T-helper 2 cell treated with Interferon-gamma antibody and Interleukin-4, amounts not matched to agents 5 μg/mL and 100 μg/mL, for 36 hours (primary cell): ENCODE results near the gene POU4F2.
"Not testable (repeated sequence)": the region's sequence is repeated elsewhere in the genome, so short reads cannot be mapped to it uniquely, and the experiment has no call there.

Source experiments
- DNase-seq: peaks from one replicate; pipeline ENCODE4 v3.0.0; 2021; ENCODE audit warnings: low spot score
- H3K27ac Mint-ChIP-seq: one replicate; pipeline ENCODE4 v1.8.0; 2021; ENCODE audit warnings: mild to moderate bottlenecking, mixed read lengths
- H3K27me3 Mint-ChIP-seq: one replicate; pipeline ENCODE4 v1.8.0; 2021; ENCODE audit warnings: low read depth, mixed read lengths
- H3K36me3 Mint-ChIP-seq: one replicate; pipeline ENCODE4 v1.8.0; 2021; ENCODE audit warnings: low read depth, mixed read lengths
- H3K4me1 Mint-ChIP-seq: one replicate; pipeline ENCODE4 v1.8.0; 2021; ENCODE audit warnings: low read depth, mixed read lengths
- H3K4me3 Mint-ChIP-seq: one replicate; pipeline ENCODE4 v1.8.0; 2022; ENCODE audit warnings: mild to moderate bottlenecking, moderate library complexity, mixed read lengths
- H3K9me3 Mint-ChIP-seq: one replicate; pipeline ENCODE4 v1.8.0; 2021; ENCODE audit warnings: mixed read lengths

POU4F2 gene

GRCh38 chr4:146645921-146646320 lies 7.2 kb downstream of the POU4F2 start:
- no peaks in the 10 kb centered on the region for H3K36me3 Mint-ChIP-seq
- H3K27ac Mint-ChIP-seq: no peak overlapping the region
- DNase-seq: no peak
- no peaks in the 10 kb centered on the region for H3K4me1 Mint-ChIP-seq
- H3K9me3 Mint-ChIP-seq: no peaks in the 10 kb centered on the region
- H3K4me3 Mint-ChIP-seq: no peak overlapping the region
- peaks cover 72% of the 10 kb centered on the region for H3K27me3 Mint-ChIP-seq

- DNase-seq: no peak
- H3K4me3 Mint-ChIP-seq: no peak overlapping the region
- no peak overlapping the region for H3K27ac Mint-ChIP-seq
- H3K27me3 Mint-ChIP-seq: peaks cover 72% of the 10 kb centered on the region
- H3K4me1 Mint-ChIP-seq: no peaks in the 10 kb centered on the region
- H3K36me3 Mint-ChIP-seq: no peaks in the 10 kb centered on the region
- H3K9me3 Mint-ChIP-seq: no peaks in the 10 kb centered on the region
These were observed 8.1 kb downstream of the POU4F2 start for GRCh38 chr4:146646593-146647325.

GRCh38 chr4:146647615-146648460 lies 9.1 kb downstream of the POU4F2 start:
- no peaks in the 10 kb centered on the region for H3K4me1 Mint-ChIP-seq
- H3K27me3 Mint-ChIP-seq: peaks cover 76% of the 10 kb centered on the region
- H3K36me3 Mint-ChIP-seq: no peaks in the 10 kb centered on the region
- no peak overlapping the region for H3K27ac Mint-ChIP-seq
- DNase-seq: no peak
- no peak overlapping the region for H3K4me3 Mint-ChIP-seq
- H3K9me3 Mint-ChIP-seq: no peaks in the 10 kb centered on the region

GRCh38 chr4:146648461-146648783 lies 9.7 kb downstream of the POU4F2 start:
- H3K27me3 Mint-ChIP-seq: peaks cover 79% of the 10 kb centered on the region
- H3K36me3 Mint-ChIP-seq: no peaks in the 10 kb centered on the region
- H3K9me3 Mint-ChIP-seq: no peaks in the 10 kb centered on the region
- H3K4me3 Mint-ChIP-seq: no peak overlapping the region
- no peaks in the 10 kb centered on the region for H3K4me1 Mint-ChIP-seq
- no peak overlapping the region for H3K27ac Mint-ChIP-seq
- DNase-seq: no peak

GRCh38 chr4:146649232-146649631 lies 10.5 kb downstream of the POU4F2 start:
- Mint-ChIP-seq H3K27me3 (peaks cover 83% of the 10 kb centered on the region), H3K36me3 (no peaks in the 10 kb centered on the region), H3K9me3 (no peaks in the 10 kb centered on the region), H3K4me1 (peaks cover under 1% of the 10 kb centered on the region), H3K27ac (no peak overlapping the region), H3K4me3 (no peak overlapping the region)
- DNase-seq: no peak

- H3K36me3 Mint-ChIP-seq: no peaks in the 10 kb centered on the region
- no peaks in the 10 kb centered on the region for H3K9me3 Mint-ChIP-seq
- H3K27ac Mint-ChIP-seq: no peak overlapping the region
- H3K27me3 Mint-ChIP-seq: peaks cover 82% of the 10 kb centered on the region
- H3K4me3 Mint-ChIP-seq: no peak overlapping the region
- peaks cover 3% of the 10 kb centered on the region for H3K4me1 Mint-ChIP-seq
- DNase-seq: no peak
These were observed 11.3 kb downstream of the POU4F2 start for GRCh38 chr4:146650034-146650433.

GRCh38 chr4:146654687-146655520 lies 16.2 kb downstream of the POU4F2 start:
- Mint-ChIP-seq H3K4me1 (peaks cover 3% of the 10 kb centered on the region), H3K9me3 (no peaks in the 10 kb centered on the region), H3K4me3 (peak overlapping the region; percentile 77), H3K36me3 (no peaks in the 10 kb centered on the region), H3K27me3 (peaks cover 67% of the 10 kb centered on the region), H3K27ac (no peak overlapping the region)
- no peak for DNase-seq

- Mint-ChIP-seq H3K4me1 (peaks cover 3% of the 10 kb centered on the region), H3K4me3 (no peak overlapping the region), H3K27ac (no peak overlapping the region)
These were observed 16.8 kb downstream of the POU4F2 start for GRCh38 chr4:146655521-146655856.

GRCh38 chr4:146661367-146661766 lies 22.7 kb downstream of the POU4F2 start:
- Mint-ChIP-seq H3K27ac (no peak overlapping the region), H3K4me3 (no peak overlapping the region)

More at GRCh38 chr4:146655521-146655856, 16.8 kb downstream of the POU4F2 start:
- H3K9me3 Mint-ChIP-seq: no peaks in the 10 kb centered on the region
- no peaks in the 10 kb centered on the region for H3K36me3 Mint-ChIP-seq
- peaks cover 66% of the 10 kb centered on the region for H3K27me3 Mint-ChIP-seq
- DNase-seq: no peak

GRCh38 chr4:146663968-146664311 lies 25.2 kb downstream of the POU4F2 start:
- not testable (repeated sequence) for H3K27me3 Mint-ChIP-seq, H3K4me3 Mint-ChIP-seq, H3K27ac Mint-ChIP-seq, H3K9me3 Mint-ChIP-seq, H3K36me3 Mint-ChIP-seq, H3K4me1 Mint-ChIP-seq, DNase-seq

More at GRCh38 chr4:146661367-146661766, 22.7 kb downstream of the POU4F2 start:
- Mint-ChIP-seq H3K36me3 (no peaks in the 10 kb centered on the region), H3K4me1 (no peaks in the 10 kb centered on the region), H3K9me3 (peaks cover 4% of the 10 kb centered on the region), H3K27me3 (peaks cover 15% of the 10 kb centered on the region)
- DNase-seq: no peak

GRCh38 chr4:146674829-146675570 lies 36.3 kb downstream of the POU4F2 start:
- Mint-ChIP-seq H3K4me1 (no peaks in the 10 kb centered on the region), H3K9me3 (no peaks in the 10 kb centered on the region), H3K27me3 (no peaks in the 10 kb centered on the region), H3K36me3 (no peaks in the 10 kb centered on the region), H3K4me3 (no peak overlapping the region), H3K27ac (no peak overlapping the region)
- DNase-seq: no peak
